B cell (primary cell): Measurements from ENCODE around the gene SLC6A6. TPM values are rescaled to one million over a fixed set of nuclear protein-coding genes. Genes with fewer than 3 reads are reported as not detected.

Experiments used
- ATAC-seq: fragments of 200-7000 bp; cut with Tn5 transposase; one replicate; pipeline ENCODE4 v1.10.0; 2021; ENCODE audit warnings: low read depth, mild to moderate bottlenecking, moderate number of reproducible peaks, moderate library complexity
- CTCF ChIA-PET: fragments of 350-600 bp; sonication (Branson Sonifier 250); formaldehyde crosslinking; loops from one replicate; lab custom pipeline; 2021; ENCODE audit warnings: antibody characterized with exemption, inconsistent platforms; lab: Charles Lee
- POLR2A ChIA-PET: fragments of 350-600 bp; sonication (Branson Sonifier 250); formaldehyde crosslinking; loops from one replicate; lab custom pipeline; 2021; ENCODE audit warnings: antibody characterized with exemption; lab: Charles Lee
- DNase-seq: peaks from one replicate; pipeline ENCODE4 v3.0.0; 2013
- H2AFZ ChIP-seq: 2 replicates; pipeline ENCODE4 v1.6.1; 2012; ENCODE audit warnings: mild to moderate bottlenecking, low read depth, low read length; ENCODE audit not compliant: insufficient read depth, poor library complexity, severe bottlenecking
- H3K27ac ChIP-seq, 2 donors: 1 replicate in 1 of 2; 2 replicates in 1 of 2; pipeline ENCODE4 v1.5.1; 2012 to 2013; ENCODE audit warnings: low read length in 2 of 2, mild to moderate bottlenecking in 2 of 2, moderate library complexity in 1 of 2
- H3K27me3 ChIP-seq, 4 experiments: fragments of 200-600 bp in 1 of 4; sonication (generic) in 1 of 4; replicated peaks in 1 of 4; 1 replicate in 2 of 4; 2 replicates in 2 of 4; pipeline versions ENCODE4 v1.6.1 to v1.7.0; 2013 to 2016; ENCODE audit warnings: low read length in 3 of 4, mild to moderate bottlenecking in 2 of 4, mixed read lengths in 1 of 4, moderate library complexity in 1 of 4; ENCODE audit not compliant: insufficient read depth in 4 of 4, control insufficient read depth in 3 of 4; ENCODE audit errors: control extremely low read depth in 1 of 4
- H3K36me3 ChIP-seq, 2 experiments: replicated peaks in 1 of 2; 1 replicate in 1 of 2; 2 replicates in 1 of 2; pipeline versions ENCODE4 v1.6.1 to v1.7.1; 2013; ENCODE audit warnings: low read length in 1 of 2; ENCODE audit not compliant: insufficient read depth in 2 of 2, control insufficient read depth in 1 of 2; ENCODE audit errors: control extremely low read depth in 1 of 2, extremely low read depth in 1 of 2
- H3K4me1 ChIP-seq, 2 donors: fragments of 200-600 bp in 1 of 2; sonication (generic) in 1 of 2; 1 replicate in 1 of 2; 2 replicates in 1 of 2; pipeline versions ENCODE4 v1.5.1 to v1.6.1; 2013 to 2017; ENCODE audit warnings: low read length in 2 of 2; ENCODE audit not compliant: control insufficient read depth in 2 of 2, insufficient read depth in 2 of 2
- H3K4me2 ChIP-seq: replicated peaks from 2 replicates; pipeline ENCODE3; 2012; ENCODE audit warnings: mild to moderate bottlenecking, low read depth, low read length; ENCODE audit not compliant: poor library complexity, severe bottlenecking
- H3K4me3 ChIP-seq, 5 experiments: fragments of 200-600 bp in 1 of 5; sonication (generic) in 1 of 5; 1 replicate in 3 of 5; 2 replicates in 2 of 5; pipeline versions ENCODE4 v1.5.1 to v1.7.0; 2011 to 2016; ENCODE audit warnings: low read length in 4 of 5, mild to moderate bottlenecking in 4 of 5, low read depth in 2 of 5, control low read depth in 1 of 5, moderate library complexity in 1 of 5; ENCODE audit not compliant: insufficient read depth in 1 of 5; ENCODE audit errors: control extremely low read depth in 1 of 5, extremely low read depth in 1 of 5
- H3K79me2 ChIP-seq: fragments of 200-600 bp; sonication (generic); one replicate; pipeline ENCODE4 v1.6.0; 2016; ENCODE audit warnings: low read length; ENCODE audit not compliant: control insufficient read depth, insufficient read depth
- H3K9ac ChIP-seq: fragments of 200-600 bp; sonication (generic); 2 replicates; pipeline ENCODE4 v1.6.1; 2017; ENCODE audit warnings: mild to moderate bottlenecking, low read length, moderate library complexity
- H3K9me3 ChIP-seq, 3 donors: one replicate each; pipeline versions ENCODE4 v1.6.1 to v1.7.1; 2013; ENCODE audit warnings: low read length in 2 of 3; ENCODE audit not compliant: control insufficient read depth in 2 of 3, insufficient read depth in 1 of 3; ENCODE audit errors: control extremely low read depth in 1 of 3
- H4K20me1 ChIP-seq: 2 replicates; pipeline ENCODE4 v1.6.0; 2012; ENCODE audit warnings: mild to moderate bottlenecking, low read length; ENCODE audit not compliant: insufficient read depth, control insufficient read depth, poor library complexity, severe bottlenecking
- H3K27ac Mint-ChIP-seq: one replicate; pipeline ENCODE4 v1.8.0; 2021; ENCODE audit warnings: mixed read lengths
- H3K27me3 Mint-ChIP-seq: one replicate; pipeline ENCODE4 v1.8.0; 2021; ENCODE audit warnings: mixed read lengths
- H3K4me1 Mint-ChIP-seq: one replicate; pipeline ENCODE4 v1.8.0; 2021; ENCODE audit warnings: mixed read lengths
- H3K4me3 Mint-ChIP-seq: one replicate; pipeline ENCODE4 v1.8.0; 2021; ENCODE audit warnings: mixed read lengths
- H3K9me3 Mint-ChIP-seq: one replicate; pipeline ENCODE4 v1.8.0; 2022; ENCODE audit warnings: mixed read lengths; ENCODE audit not compliant: insufficient read depth
- EZH2 ChIP-seq: IDR thresholded peaks from 2 replicates; pipeline ENCODE4 v1.6.1; 2012; ENCODE audit warnings: borderline replicate concordance, low read depth, mild to moderate bottlenecking, moderate library complexity, low read length; ENCODE audit not compliant: insufficient read depth, poor library complexity, severe bottlenecking
- WGBS: methylation state at CpG from one replicate; pipeline ENCODE4 v1.1.5; 2013; ENCODE audit warnings: missing lambda C conversion rate; ENCODE audit not compliant: insufficient coverage; 5-methylcytosine and 5-hydroxymethylcytosine counted together
- intact Hi-C: fragments of 100-400 bp; cut with micrococcal nuclease; formaldehyde crosslinking; loops from one replicate; pipeline ENCODE4 v1.10.0; 2022
- polyA plus RNA-seq: library from polyadenylated mRNA; depleted of rRNA; stranded (reverse); fragments of >200 nt; gene quantifications from 2 replicates; pipeline ENCODE4 v1.2.3, GENCODE V29; 2012
- total RNA-seq, 2 donors: library from RNA; stranded (reverse); fragments of 120-200 nt in 1 of 2; gene quantifications; 1 replicate in 1 of 2; 2 replicates in 1 of 2; pipeline versions ENCODE4 v1.2.3 to v1.2.4, GENCODE V29; 2013 to 2022
- TF ChIP-seq, protein P1 (sequence below): fragments of 200-600 bp; IDR thresholded peaks from one replicate; pipeline ENCODE4 v1.8.0; 2022; ENCODE audit warnings: antibody characterized with exemption, mild to moderate bottlenecking

The SLC6A6 gene
- total and polyA plus RNA-seq, 2 donors (not counting 1 experiment from before 2014, with no cell fraction given), result 34.2 to 48.7 TPM

DNA sequence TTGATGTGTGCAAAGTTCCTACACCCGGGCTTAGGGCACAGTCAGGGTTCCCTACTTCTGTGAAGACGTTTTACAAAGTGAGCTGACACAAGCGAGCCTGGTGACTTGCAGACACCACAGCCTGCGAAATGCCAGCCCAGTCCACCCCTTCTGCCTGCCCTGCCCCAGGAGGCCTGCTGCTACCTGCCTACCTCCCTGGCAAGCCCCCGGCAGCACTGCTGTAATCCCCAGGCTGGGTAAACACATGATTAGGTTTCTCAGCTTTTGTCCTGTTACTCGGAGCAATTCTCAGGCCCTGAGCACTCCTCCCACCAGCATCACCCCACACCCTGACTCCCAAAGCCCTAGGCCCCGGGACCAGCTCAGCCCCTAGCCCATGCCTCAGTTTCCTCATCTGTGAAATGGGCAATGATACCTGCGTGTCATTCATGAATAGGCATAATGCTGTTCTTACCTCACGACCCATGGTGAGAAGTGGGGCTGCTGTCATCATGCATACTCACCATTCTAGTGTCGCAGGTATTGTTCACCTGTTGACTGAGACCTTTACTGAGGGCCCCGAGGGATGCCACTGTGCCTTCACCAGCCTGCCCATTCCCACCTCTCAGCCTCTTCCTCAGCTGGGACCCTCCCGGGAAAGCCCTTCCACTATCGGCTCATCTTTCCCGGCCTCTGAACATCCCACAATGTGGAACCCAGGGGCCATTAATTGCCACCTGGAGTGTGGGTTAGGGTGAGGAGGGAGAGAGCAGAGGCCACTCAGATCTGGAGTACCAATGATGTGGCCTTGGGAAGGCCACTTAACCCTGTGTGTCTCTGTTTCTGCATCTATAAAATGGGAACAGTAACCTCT is 31.5 kb upstream of the SLC6A6 start:
- Histone ChIP-seq H3K27me3 (peaks cover 0 to 7% (median 1%) of the 10 kb centered on the region in 4 experiments), H3K9ac (no peak overlapping the region), H3K9me3 (no peaks in the 10 kb centered on the region), H3K79me2 (no peaks in the 10 kb centered on the region), H4K20me1 (no peaks in the 10 kb centered on the region), H3K4me1 (no peaks in the 10 kb centered on the region), H3K36me3 (no peaks in the 10 kb centered on the region), H2AFZ (no peak overlapping the region), H3K4me3 (no peak overlapping the region), H3K27ac (no peak overlapping the region), H3K4me2 (no peak overlapping the region)
- no peak for DNase-seq
- Mint-ChIP-seq H3K4me1 (no peaks in the 10 kb centered on the region), H3K9me3 (no peaks in the 10 kb centered on the region), H3K27me3 (peaks cover 21% of the 10 kb centered on the region), H3K4me3 (no peak overlapping the region), H3K27ac (no peak overlapping the region)
- ATAC-seq, result no peak
- WGBS, result 93% methylated on average over 10 of the region's 14 CpGs
- intact Hi-C loops, result no loop called here
- no peak for TF ChIP-seq EZH2
- TF ChIP-seq, protein P1, sequence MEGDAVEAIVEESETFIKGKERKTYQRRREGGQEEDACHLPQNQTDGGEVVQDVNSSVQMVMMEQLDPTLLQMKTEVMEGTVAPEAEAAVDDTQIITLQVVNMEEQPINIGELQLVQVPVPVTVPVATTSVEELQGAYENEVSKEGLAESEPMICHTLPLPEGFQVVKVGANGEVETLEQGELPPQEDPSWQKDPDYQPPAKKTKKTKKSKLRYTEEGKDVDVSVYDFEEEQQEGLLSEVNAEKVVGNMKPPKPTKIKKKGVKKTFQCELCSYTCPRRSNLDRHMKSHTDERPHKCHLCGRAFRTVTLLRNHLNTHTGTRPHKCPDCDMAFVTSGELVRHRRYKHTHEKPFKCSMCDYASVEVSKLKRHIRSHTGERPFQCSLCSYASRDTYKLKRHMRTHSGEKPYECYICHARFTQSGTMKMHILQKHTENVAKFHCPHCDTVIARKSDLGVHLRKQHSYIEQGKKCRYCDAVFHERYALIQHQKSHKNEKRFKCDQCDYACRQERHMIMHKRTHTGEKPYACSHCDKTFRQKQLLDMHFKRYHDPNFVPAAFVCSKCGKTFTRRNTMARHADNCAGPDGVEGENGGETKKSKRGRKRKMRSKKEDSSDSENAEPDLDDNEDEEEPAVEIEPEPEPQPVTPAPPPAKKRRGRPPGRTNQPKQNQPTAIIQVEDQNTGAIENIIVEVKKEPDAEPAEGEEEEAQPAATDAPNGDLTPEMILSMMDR, result no peak
- ChIA-PET CTCF (interaction anchor here (1.1 kb wide), 1 partner anchor 97 kb away, joined by 3 read pairs; no protein-coding TSS in a partner anchor), POLR2A (no interaction called here)
